Measurements from ENCODE around the gene APOC3.

The APOC3 gene

DNA sequence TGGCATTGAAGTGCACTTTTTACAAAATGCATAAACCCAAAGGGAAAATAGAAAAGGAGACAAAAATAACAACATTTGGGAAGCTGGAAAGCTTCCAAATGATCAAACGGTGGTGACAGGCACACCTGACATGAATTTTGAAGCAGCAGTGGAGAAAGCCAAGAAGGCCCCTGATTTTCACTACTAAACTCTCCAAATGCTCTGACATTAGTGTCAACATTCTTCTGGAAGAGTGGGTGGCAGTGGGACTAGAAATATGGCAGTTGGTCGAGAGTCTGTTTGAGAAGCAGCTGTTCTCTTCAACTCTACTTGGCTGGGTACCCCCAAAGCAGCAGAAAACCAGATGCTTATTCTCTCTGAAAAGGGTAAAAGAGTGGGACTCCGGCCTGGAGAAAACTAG is 25.7 kb upstream of the APOC3 start:
- no peak for DNase-seq (ENCODE audit: low spot score)

DNA sequence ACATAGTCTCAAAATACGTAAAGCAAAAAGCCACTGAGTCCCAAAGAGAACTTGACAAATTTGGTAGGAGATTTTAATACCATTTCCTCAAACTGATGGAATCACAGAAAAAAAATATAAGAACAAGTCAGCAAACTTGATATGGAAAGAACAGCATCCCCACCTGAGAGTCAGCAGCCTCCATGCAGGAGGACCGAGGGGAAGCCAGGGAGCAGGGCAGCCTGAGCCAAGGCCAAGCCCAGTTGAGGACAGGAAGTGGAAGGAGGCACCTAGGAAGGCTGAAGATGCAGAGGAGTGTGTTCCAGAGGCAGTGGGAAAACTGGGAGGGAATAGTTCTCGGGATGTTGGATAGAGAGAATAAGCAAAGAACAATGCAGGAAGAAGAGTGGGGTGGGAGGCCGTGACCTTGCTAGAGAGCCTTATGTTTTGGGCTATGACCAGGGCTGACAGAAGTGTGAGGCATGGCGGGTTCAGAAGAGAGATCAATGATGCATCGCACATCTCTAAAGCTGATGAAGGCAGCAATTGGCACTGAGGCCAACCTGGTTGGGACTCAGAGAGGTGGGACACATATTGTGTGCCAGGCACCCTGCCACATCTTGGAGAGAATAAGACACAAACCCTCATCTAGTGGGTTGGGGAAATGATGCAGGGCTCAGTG is 22.0 kb upstream of the APOC3 start:
- no peak for DNase-seq (ENCODE audit: low spot score)

DNA sequence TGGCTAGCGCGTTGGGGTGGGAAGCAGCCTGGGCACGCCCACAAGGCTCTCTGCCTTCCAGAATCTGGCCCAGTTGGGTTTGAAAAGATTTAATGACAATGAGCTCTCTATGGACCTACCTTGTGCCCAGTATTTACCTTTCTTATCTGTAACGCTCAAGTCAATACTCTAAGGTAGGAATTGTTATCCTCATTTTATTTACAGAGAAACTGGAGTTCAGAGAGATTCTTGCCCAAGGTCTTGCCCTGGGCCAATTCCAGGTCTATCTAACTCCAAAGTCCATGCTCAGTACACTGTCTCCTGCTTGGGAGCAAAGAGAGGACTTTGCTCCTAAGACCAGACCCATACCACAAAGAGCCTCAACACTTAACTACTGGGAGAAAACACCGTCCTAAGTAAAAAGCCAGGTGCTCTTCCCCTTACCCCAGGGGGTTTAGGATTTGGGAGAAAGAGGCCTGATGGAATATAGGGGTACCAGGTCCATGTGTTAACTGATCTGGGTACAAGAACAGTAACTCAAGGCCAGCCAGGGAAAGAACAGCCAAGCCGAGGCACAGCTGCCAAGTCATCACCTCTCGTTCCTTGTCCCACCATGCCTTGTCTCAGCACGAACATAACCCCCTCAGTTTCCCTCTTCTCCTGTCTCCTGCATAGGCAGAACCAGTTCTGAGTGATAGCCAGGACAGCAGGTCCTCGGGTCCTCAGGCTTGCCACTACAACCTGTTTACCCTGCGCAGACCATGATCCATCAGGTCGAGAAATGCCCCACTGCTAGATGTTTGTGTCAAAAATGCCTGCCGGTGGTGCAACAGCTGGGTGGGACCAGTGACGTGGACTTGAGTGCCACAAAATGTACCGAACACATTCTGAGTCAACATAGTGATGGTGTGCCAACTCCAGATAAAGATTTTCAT is 21.2 kb upstream of the APOC3 start:
- peak; percentile 25 for DNase-seq (ENCODE audit: low spot score)

DNA sequence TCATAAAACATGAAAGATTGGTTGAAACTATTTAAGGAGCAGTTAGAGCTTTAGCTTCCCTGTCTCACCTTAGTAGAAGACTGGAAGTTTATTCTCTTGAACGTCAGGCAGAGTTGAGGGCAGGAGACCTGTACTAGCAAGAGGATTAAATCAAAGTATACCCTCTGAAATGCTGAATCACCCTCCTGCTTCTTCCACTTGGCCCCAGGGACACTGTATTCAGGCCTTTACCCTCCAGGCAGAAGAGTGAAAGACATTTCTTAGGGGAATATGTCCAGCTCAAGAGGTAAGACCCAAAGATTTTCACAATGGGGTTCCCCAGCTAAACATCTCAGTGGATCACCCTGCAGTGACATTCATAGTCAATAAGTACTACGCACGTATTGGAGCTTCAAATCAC is 18.5 kb upstream of the APOC3 start:
- no peak for DNase-seq (ENCODE audit: low spot score)

DNA sequence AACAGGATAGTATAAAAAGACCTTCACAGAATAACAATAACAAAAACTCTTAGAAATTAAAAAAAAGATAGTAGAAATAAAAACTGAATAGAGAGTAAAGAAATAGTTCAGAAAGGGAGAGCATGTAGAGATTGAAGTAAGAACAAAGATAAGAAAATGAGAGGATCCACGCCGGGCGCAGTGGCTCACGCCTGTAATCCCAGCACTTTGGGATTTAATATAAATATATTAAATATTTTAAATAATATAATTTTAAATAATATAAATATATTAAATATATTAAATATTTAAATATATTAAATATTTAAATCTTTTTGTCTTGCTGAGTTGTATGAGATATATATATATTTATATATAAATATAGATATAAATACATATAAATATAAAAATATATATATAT is 17.6 kb upstream of the APOC3 start:
- no peak for DNase-seq (ENCODE audit: low spot score)

DNA sequence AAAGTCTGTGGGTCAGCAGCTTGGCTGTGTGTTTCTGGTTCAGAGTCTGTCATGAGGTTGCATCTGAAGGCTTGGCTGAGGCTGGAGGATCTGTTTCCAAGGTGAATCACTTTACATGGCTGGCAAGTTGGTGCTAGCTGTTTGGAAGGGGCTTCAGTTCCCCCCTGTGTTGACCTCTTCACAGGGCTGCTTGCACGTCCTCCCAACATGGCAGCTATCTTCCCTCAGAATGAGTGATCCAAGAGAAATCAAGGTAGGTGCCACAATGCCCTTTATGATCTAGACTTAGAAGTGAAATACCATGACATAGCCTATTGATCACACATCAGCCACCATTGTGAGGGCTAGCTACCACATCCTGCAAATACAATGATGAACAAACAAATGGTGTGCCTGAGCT is 16.5 kb upstream of the APOC3 start:
- no peak for DNase-seq (ENCODE audit: low spot score)

DNA sequence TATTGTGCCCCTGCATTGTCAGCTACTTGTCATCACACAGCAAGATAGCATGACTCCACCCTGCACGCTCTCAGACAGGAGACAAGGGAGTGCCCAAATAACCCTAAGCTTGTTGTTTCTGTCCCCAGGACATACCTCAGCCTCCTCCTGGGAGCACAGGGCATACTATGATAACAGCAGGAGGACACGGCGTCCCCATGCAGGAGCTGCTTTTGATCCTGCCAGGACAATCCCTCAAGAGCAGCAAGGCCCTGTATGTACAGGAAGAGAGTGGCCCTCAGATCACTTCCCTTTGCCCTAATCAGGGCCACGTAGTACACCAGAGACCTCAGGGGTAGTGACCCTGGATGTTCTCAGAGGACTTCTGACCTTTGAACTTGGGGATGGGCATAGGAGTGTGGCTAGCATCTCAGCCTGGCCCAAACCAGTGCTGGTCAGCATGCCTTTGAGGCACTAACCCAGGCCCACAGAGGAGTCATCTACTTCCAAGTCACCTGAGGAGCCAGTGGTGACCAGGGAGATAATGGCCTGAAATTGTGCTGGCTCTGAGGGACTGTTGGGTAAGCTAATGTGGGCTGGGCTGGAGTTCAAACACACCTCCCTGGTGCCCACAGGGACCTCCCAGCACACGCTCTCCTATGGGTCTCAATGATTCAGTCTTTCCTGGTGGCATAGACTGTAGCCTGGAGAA is 15.8 kb upstream of the APOC3 start:
- DNase-seq (ENCODE audit: low spot score) = no peak

DNA sequence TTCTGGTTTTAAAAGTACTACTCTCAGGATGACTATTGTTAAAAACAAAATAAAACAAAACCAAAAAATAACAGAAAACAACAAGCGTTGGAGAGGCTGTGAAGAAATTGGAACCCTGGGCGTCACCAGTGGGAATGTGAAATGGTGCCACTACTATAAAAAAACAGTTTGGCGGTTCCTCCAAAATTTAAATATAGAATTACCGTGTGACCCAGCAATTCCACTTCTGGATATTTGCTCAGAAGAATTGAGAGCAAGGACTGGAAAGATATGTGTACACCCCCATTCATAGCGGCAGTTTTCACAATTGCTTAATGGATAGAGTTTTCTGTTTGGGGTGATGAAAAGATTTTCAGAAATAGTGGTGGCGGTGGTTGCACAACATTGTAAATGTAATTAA is 15.2 kb upstream of the APOC3 start:
- no peak for DNase-seq (ENCODE audit: low spot score)

DNA sequence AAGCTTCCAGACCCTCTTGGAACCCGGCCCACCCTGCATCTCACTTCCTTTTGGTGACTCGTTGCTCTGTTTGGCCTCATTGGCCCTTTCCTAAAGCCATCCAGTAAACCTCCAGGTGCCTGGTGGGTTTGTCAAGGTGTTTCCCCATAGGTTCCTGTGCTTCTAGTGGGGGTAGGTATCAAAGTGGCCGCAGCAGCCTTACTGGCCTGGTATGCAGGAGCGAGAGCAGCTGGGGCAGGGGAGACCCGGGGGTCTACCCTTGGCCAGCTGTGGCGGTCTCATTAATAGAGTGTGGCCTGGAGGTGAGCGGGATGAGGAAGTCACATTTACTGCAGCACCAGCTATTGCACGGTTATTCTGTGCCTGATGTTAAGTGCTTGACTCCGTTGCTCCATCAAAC is 10.7 kb upstream of the APOC3 start:
- DNase-seq (ENCODE audit: low spot score) = no peak

DNA sequence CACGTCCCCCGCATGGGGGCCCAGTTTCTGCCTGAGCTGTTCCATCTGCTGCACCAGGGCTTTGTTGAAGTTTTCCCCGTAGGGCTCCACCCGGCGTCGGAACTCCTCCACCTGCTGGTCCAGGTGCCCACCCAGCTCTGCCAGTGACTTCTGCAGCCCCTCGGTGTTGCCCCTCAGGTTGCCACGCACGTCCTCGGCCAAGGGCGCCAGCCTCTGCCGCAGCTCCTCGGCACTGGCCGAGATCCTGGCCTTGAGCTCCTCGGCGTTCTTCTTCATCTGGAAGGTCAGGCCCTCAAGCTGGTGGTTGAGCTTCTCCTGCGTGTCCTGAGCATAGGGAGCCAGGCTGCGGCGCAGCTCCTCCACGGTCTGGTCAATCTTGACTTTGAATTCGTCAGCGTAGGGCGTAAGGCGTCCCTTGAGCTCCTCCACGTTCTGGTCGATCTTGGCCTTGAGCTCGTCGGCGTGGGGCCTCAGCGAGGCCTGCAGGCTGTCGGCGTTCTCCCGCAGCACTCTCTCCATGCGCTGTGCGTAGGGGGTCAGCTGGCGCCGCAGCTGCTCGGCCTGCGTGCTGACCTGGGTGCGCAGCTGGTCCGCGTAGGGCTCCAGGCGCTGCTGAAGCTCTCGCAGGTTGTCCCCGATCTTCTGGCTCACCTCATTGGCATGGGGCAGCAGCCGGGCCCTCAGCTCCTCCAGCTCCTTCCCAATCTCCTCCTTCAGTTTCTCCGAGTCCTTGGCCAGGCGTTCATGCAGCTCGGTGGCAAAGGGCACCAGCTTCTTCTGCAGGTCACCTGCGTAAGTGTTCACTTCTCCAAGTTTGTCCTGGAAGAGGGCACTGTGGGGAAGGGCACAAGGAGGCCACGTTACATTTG is 8.4 kb upstream of the APOC3 start:
- no peak for DNase-seq (ENCODE audit: low spot score)

DNA sequence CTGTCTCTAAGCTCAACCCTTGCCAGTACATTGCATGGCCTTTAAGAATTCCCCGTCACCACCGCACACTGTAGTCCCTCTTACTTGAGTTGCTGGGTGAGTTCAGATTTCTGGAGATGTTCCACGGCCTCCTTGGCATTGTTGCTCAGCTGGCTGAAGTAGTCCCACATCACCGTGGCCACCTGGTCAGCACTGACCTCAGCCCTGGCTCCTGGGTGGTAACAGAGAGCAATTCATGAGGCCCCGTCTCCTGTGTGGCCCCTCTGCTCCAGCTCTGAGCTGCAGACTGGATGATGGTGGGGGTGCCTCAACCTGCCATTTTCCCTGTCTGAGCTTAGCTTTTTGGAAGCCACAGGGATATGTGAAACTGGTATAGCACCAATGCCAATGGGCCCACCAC is 7.1 kb upstream of the APOC3 start:
- no peak for DNase-seq (ENCODE audit: low spot score)

DNA sequence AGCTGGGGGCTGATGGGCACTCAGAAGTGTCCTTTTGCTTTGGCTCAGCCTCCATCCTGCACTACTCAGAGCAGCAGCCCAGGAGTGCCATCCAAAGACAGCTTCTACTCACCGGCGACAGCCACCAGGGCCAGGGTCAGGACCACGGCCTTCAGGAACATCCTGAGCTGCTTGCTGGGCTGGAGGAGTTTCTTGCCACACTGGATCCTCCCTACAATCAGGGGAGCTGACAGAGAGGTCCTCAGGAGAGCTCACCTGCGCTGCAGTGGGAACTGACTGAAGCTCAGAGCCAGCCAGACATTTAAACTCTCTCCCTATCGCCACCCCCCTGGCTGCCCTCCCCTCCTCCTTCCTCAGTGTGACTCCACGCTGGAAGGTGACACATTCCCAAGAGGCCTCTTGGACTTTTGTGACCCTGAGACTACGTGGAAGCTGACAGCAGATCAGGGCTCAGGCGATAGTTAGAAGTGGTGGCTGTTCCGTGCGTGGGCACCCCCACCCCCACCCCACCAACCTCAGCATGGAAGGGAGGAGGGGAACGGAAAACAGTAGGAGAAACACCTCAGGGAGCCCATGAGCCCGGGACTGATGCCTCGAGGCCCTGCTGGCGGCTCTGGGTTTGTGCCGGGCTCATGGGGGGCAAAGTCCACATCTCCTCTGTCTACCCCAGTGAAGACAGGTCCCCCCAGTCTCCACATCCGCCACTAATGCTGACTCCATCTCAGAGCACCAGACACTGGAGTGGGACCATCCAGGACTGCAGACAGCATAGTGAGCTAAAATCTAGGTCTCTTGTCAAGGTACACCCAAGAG is 6.5 kb upstream of the APOC3 start, which contains the start of gene APOA4:
APOA4 (minus strand) TSS at position 274 of the 813 bp plus-strand sequence; CDS start at position 161, 113 bp downstream.
- no peak for DNase-seq (ENCODE audit: low spot score)

DNA sequence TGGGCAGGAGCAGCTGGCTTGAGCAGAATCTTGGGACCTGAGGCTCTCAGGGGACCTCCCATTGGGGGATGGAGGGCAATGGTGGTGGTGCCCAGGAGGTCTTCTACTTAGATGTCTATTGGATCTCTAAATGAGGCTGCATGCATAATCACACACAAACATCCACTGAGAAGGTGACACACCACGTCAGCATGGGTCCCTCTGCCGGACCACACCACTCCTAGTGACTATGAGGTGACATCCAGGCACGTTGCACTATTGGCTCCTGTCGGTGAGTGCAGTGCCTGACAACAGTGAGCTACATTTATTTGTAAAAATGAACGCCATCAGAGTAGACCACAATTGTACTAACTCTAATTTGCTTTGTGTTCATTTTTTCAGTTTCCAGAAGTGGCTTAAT is 4.3 kb upstream of the APOC3 start:
- no peak for DNase-seq (ENCODE audit: low spot score)

DNA sequence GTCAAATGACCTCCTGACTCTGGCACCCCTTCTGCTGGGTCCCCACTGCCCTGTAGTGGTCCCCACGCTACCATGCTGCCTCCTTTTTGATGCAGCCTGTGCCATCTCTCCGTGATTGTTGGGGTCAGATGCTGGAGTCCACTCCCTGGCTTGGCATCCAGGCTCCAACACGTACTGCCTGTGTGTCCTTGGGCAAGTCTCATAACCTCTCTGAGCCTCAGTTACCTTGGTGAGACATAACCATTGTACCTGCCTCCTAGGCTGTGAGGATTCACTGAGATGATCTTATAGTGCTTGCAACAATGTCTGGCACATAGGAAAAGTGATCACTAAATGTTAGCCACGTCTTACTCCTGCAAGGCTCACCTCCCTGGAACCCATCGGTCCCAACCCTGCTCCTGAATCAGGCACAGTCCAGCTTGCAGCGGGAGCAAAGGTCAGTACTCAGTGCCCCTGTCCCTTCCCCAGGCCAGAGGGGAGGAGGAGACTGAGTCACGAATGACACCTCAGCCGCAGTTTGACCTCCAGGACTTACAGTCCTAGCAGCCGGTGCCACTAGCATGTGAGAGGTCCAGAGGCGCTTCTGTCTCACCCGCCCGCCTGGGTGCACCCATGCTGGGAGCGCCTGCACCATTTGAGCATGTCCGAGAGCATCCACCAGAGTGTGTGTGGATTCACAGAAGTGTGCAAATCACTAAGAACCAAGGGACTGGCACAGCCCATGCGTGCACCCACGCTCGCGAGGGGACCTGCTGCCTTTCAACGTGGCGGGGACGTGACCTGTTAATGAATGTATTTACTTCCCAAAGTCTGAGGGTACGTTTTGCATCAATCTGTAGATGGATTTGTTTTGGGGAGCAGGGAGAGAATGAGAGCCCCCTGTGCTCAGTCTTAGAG is 3.6 kb upstream of the APOC3 start:
- DNase-seq (ENCODE audit: low spot score) = no peak

DNA sequence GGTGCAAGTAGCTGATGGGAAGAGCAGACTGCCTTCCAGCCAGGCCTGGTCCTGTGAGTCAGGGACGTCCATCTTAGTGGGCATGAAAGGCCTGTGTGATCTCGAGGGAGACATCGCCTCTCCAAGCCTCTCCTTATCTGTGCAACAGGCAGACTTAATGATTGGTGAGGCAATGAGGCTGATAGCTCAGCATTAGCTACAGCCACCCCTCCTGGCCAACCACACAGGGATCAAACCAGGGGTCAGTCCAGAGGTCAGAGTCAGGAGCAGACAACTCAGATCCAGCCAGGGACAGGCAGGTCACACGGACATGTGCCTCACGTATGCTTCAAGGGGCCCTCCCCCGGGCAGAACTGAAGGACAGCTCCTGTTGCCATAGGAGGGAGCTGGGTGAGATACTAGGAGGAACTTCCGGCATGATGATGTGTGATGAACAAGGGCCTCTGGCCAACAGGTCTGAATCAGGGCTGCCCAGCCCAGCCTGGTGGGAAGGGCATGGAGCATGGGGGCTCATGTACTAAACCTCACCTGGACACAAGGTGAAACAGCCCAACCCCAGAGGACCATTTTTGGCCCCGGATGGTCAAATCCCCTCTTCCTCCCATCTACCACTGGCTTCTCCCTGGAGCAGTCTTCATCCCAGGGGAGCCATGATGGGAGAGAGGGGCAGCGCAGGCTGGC is 2.8 kb upstream of the APOC3 start:
- no peak for DNase-seq (ENCODE audit: low spot score)

DNA sequence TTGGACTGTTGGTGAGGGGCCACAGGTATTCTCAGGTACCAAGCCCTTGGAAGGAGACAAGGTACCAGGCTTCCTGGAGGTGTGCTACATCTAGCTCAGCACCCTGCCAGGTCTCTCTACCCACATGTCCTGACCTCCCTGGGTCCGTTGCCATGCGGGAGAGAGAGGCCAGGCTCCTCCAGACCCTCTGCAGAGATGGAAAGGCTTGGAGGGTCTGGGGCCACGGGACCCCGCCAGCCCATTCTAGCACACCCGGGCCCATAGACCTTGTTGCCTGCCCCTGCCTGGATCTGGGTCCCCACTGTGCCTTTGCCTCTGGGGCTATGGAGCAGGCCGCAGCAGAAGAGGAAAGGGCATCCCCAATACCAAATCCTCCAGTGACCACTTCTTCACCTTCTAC is 2.2 kb upstream of the APOC3 start:
- DNase-seq (ENCODE audit: low spot score) = no peak

DNA sequence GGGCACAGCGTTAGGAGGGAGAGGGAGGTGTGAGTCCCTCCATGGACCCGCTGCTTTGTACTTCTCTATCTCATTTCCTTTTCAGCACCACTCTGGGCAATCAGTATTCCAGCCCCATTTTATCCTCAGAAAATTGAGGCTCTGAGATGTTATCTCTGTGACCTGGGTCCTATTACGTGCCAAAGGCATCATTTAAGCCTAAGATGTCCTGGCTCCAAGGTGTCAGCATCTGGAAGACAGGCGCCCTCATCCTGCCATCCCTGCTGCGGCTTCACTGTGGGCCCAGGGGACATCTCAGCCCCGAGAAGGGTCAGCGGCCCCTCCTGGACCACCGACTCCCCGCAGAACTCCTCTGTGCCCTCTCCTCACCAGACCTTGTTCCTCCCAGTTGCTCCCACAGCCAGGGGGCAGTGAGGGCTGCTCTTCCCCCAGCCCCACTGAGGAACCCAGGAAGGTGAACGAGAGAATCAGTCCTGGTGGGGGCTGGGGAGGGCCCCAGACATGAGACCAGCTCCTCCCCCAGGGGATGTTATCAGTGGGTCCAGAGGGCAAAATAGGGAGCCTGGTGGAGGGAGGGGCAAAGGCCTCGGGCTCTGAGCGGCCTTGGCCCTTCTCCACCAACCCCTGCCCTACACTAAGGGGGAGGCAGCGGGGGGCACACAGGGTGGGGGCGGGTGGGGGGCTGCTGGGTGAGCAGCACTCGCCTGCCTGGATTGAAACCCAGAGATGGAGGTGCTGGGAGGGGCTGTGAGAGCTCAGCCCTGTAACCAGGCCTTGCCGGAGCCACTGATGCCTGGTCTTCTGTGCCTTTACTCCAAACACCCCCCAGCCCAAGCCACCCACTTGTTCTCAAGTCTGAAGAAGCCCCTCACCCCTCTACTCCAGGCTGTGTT is 829 bp upstream of the APOC3 start:
- DNase-seq (ENCODE audit: low spot score) = no peak

DNA sequence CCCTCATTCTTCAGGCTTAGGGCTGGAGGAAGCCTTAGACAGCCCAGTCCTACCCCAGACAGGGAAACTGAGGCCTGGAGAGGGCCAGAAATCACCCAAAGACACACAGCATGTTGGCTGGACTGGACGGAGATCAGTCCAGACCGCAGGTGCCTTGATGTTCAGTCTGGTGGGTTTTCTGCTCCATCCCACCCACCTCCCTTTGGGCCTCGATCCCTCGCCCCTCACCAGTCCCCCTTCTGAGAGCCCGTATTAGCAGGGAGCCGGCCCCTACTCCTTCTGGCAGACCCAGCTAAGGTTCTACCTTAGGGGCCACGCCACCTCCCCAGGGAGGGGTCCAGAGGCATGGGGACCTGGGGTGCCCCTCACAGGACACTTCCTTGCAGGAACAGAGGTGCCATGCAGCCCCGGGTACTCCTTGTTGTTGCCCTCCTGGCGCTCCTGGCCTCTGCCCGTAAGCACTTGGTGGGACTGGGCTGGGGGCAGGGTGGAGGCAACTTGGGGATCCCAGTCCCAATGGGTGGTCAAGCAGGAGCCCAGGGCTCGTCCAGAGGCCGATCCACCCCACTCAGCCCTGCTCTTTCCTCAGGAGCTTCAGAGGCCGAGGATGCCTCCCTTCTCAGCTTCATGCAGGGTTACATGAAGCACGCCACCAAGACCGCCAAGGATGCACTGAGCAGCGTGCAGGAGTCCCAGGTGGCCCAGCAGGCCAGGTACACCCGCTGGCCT is 641 bp downstream of the APOC3 start:
- DNase-seq (ENCODE audit: low spot score) = no peak
